Body of pancreas (tissue), 4 donors: ENCODE measurements around the gene PRIM1.

ENCODE experiments used
- CTCF ChIP-seq, 7 experiments: fragments of 450-650 bp in 4 of 7; fragments of 200-600 bp in 3 of 7; sonication (generic) in 3 of 7; IDR thresholded peaks; one replicate each; pipeline ENCODE4 v1.5.1; 2016 to 2019; ENCODE audit warnings: antibody characterized with exemption in 7 of 7
- POLR2A ChIP-seq, 3 donors: fragments of 450-650 bp; IDR thresholded peaks; one replicate each; pipeline ENCODE4 v1.6.1; 2016; ENCODE audit warnings: antibody characterized with exemption in 3 of 3, mild to moderate bottlenecking in 2 of 3

GRCh38 chr12:56766535-56766934 lies 14.4 kb upstream of the PRIM1 start:
- TF ChIP-seq POLR2A (IDR thresholded peaks at IDR 0.05) (no peak), CTCF (IDR thresholded peaks at IDR 0.05) (no peak)
